ENCODE data around the gene AFF3.

Gene AFF3

DNA sequence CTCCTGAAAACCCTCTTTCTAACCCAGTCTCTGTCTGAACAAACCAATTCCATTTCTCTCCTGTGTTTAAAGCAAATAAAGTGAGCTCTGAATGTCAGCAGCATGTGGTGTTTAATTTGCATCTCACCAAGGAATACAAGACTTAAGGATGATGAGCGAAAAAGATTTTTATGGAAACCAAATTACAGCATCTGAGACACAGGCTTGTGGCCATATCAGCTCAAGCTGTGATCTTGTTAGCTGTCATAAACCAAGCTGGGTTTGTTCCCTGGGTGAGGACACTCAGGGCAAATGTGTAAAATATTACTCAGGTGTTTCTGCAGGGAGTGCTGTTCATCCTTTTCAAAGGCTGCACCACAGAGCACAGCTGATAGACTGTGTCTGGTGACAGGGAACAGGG, 523.2 kb downstream of the AFF3 start:
- Histone ChIP-seq H3K27me3 (no peaks in the 10 kb centered on the region), H3K36me3 (no peaks in the 10 kb centered on the region), H3K27ac (no peak overlapping the region), H3K9me3 (no peaks in the 10 kb centered on the region), H4K20me1 (peaks cover 7% of the 10 kb centered on the region; the same call in 1 of the 2 replicates), H3K4me1 (no peaks in the 10 kb centered on the region; the same call in 1 of the 2 replicates), H3K4me3 (no peak overlapping the region), H3K4me2 (no peak overlapping the region), H3K9ac (no peak overlapping the region)
- no peak for TF ChIP-seq Cebpa-rat (IDR thresholded peaks at IDR 0.05)

DNA sequence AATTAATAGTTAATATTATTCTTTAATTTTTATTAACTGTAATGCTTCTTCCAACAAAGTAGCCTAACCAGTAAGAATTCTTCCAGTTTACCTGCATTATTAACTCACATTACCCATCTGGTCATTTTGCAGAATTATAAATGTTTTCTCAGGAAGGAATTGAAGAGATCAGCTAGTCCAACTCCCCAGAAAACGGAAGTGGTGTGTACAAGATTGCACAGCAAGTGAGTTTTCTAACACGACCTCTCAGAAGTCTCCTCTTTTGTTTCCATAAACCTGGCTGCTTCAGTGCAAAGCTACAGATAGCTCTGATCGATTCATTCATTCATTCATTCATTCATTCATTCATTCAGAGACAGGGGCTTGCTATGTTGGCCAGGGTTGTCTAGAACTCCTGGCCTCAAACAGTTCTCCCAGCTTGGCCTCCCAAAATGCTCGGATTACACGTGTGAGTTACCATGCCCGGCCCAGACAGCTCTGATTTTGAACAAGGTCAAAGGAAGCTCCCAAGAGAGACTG, 523.8 kb downstream of the AFF3 start:
- Histone ChIP-seq H3K36me3 (no peaks in the 10 kb centered on the region), H3K9me3 (no peaks in the 10 kb centered on the region), H4K20me1 (peaks cover 7% of the 10 kb centered on the region; the same call in 1 of the 2 replicates), H3K4me2 (no peak overlapping the region), H3K4me1 (no peaks in the 10 kb centered on the region; the same call in 1 of the 2 replicates), H3K9ac (no peak overlapping the region), H3K27ac (no peak overlapping the region), H3K4me3 (no peak overlapping the region), H3K27me3 (no peaks in the 10 kb centered on the region)
- no peak for TF ChIP-seq Cebpa-rat (IDR thresholded peaks at IDR 0.05)

DNA sequence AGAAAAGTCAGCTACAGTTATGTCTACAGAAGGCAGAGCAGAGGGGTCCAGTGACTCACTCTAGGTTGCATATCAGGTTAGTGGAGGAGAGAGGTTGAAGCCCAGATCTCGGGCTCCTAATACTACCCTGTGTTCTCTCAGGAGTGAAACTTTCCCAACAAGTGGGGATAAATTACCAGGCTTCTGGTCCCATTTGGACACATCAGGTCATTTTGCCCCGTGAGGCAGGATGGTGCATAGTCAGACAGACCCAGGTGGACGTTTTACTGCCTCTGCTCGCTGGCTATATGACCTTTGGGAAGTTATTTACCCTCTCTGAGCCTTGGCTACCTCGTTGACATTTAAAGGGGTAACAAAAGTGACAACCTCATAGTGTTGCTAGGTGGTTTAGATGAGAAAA, 524.6 kb downstream of the AFF3 start:
- Histone ChIP-seq H3K27ac (no peak overlapping the region), H3K4me1 (no peaks in the 10 kb centered on the region), H3K4me2 (no peak overlapping the region), H3K36me3 (no peaks in the 10 kb centered on the region), H4K20me1 (no peaks in the 10 kb centered on the region; the same call in 1 of the 2 replicates), H3K4me3 (no peak overlapping the region), H3K9me3 (no peaks in the 10 kb centered on the region), H3K9ac (no peak overlapping the region), H3K27me3 (no peaks in the 10 kb centered on the region)
- TF ChIP-seq Cebpa-rat (IDR thresholded peaks at IDR 0.05) = no peak

DNA sequence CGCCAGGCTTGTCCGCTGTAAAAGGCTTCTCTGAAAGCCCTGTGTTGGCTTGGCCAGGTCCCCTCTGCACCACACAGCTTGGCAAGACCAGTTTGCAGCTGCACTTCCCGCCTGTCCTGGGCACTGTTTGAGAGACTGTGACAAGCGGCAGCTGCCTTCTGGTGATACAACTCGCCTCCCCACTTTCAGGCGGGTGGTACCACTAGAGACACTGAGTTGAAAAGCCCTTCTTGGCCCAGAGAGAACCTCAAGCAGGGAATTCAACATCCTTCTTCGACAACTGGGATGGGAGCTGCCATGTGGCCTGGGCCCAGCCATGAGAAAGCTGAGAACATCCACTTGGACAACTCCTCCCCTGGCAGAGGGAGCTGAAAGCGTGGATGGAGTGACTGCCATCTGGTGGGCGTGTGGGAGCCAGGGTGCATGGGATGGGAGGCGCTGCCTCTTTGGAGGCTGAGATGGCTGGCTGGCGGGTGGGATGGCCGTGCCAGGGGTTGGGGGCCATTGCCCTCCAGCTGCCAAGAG, 527.1 kb downstream of the AFF3 start:
- H3K4me1 ChIP-seq = no peaks in the 10 kb centered on the region
- no peaks in the 10 kb centered on the region for H4K20me1 ChIP-seq
- TF ChIP-seq Cebpa-rat (IDR thresholded peaks at IDR 0.05) = no peak
- no peak overlapping the region for H3K9ac ChIP-seq
- H3K9me3 ChIP-seq = no peaks in the 10 kb centered on the region
- no peaks in the 10 kb centered on the region for H3K27me3 ChIP-seq
- H3K4me2 ChIP-seq = no peak overlapping the region
- H3K4me3 ChIP-seq = no peak overlapping the region
- H3K27ac ChIP-seq = no peak overlapping the region
- H3K36me3 ChIP-seq = no peaks in the 10 kb centered on the region

DNA sequence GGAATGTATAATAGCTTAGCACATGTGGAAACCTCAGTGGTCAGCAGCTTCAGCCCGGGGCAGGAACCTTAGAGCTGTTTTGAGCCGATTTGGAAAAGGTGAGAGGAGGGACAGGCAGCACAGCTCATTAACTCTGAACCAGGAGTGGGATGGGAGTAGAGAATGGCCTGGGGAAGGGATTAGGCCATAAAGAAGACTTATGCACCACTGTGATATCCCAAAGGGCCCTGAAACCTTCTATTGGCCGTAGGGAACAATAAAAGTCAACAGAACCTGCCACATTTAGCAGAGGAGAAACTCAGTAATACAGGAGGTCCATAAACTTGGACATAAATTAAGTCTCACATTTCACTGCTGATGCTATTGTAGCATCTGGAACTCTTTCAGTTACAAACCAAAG, 528.4 kb downstream of the AFF3 start:
- Histone ChIP-seq H3K4me1 (no peaks in the 10 kb centered on the region), H3K4me3 (no peak overlapping the region), H3K27me3 (no peaks in the 10 kb centered on the region), H3K9ac (no peak overlapping the region), H3K4me2 (no peak overlapping the region), H3K27ac (no peak overlapping the region), H4K20me1 (no peaks in the 10 kb centered on the region), H3K36me3 (no peaks in the 10 kb centered on the region), H3K9me3 (no peaks in the 10 kb centered on the region)
- no peak for TF ChIP-seq Cebpa-rat (IDR thresholded peaks at IDR 0.05)

DNA sequence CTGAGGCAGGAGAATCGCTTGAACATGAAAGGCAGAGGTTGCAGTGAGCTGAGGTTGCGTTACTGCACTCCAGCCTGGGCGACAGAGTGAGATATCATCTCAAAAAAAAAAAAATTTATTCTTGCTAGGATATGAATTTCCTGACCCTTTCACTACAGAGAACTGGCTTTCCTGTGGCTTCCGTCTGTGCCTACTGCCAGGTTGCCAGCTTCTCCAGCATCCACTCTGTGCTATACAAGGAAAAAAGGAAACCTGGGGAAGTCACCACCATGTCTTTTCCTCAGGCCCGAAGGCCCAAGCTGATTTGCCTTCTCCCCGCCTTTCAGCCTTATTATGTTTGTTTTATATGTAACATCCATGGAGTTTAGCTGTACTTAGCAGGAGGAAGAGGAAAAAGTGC, 530.6 kb downstream of the AFF3 start:
- H3K9me3 ChIP-seq = no peaks in the 10 kb centered on the region
- H3K4me2 ChIP-seq = no peak overlapping the region
- H3K9ac ChIP-seq = no peak overlapping the region
- H3K4me3 ChIP-seq = no peak overlapping the region
- no peaks in the 10 kb centered on the region for H3K4me1 ChIP-seq
- no peaks in the 10 kb centered on the region for H4K20me1 ChIP-seq
- H3K27me3 ChIP-seq = no peaks in the 10 kb centered on the region
- H3K36me3 ChIP-seq = no peaks in the 10 kb centered on the region
- H3K27ac ChIP-seq = no peak overlapping the region
- no peak for TF ChIP-seq Cebpa-rat (IDR thresholded peaks at IDR 0.05)

DNA sequence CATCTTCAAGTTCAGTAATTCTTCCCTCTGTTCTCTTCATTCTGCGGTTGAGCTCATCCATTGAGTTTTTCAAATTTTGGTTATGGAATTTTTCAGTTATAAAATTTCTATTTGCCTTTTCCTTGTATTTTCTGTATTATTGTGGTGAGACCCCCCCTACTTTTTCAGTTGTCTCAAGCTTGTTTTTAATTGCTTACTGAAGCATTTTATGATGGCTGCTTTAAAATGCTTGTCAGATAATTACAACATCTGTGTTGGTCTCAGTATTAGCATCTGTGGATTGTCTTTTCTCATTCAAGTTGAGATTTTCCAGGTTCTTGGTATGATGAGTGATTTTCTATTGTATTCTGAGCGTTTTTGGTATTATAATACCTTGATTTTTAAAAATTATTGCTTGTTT, 531.4 kb downstream of the AFF3 start:
- no peaks in the 10 kb centered on the region for H3K36me3 ChIP-seq
- no peak for TF ChIP-seq Cebpa-rat (IDR thresholded peaks at IDR 0.05)

DNA sequence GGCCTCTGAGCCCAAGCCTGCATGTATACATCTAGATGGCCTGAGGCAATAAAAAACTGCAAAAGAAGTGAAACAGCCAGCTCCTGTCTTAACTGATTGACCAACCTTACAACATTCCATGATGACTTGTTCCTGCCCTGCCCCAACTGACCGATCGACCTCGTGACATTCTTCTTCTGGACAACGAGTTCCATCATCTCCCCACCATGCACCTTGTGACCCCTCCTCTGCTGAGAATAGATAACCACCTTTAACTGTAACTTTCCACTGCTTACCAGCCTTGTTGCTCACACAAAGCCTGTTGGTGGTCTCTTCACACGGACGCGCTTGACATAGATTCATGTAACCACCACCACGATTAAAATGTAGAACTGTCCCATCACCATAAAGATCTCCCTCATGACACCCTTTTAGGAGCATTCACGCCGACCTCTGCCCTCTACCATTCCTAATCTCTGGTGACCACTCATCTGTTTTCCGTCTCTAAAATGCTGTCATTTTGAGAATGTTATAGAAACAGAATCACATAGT, 532.5 kb downstream of the AFF3 start:
- Histone ChIP-seq H4K20me1 (no peaks in the 10 kb centered on the region), H3K9me3 (no peaks in the 10 kb centered on the region), H3K4me1 (no peaks in the 10 kb centered on the region), H3K9ac (no peak overlapping the region), H3K27ac (no peak overlapping the region), H3K4me3 (no peak overlapping the region), H3K36me3 (no peaks in the 10 kb centered on the region), H3K27me3 (no peaks in the 10 kb centered on the region), H3K4me2 (no peak overlapping the region)
- no peak for TF ChIP-seq Cebpa-rat (IDR thresholded peaks at IDR 0.05)

More for the DNA sequence above, 531.4 kb downstream of the AFF3 start:
- Histone ChIP-seq H3K4me1 (no peaks in the 10 kb centered on the region), H3K27ac (no peak overlapping the region), H3K9ac (no peak overlapping the region), H3K9me3 (no peaks in the 10 kb centered on the region), H3K27me3 (no peaks in the 10 kb centered on the region), H3K4me3 (no peak overlapping the region), H4K20me1 (no peaks in the 10 kb centered on the region), H3K4me2 (no peak overlapping the region)

DNA sequence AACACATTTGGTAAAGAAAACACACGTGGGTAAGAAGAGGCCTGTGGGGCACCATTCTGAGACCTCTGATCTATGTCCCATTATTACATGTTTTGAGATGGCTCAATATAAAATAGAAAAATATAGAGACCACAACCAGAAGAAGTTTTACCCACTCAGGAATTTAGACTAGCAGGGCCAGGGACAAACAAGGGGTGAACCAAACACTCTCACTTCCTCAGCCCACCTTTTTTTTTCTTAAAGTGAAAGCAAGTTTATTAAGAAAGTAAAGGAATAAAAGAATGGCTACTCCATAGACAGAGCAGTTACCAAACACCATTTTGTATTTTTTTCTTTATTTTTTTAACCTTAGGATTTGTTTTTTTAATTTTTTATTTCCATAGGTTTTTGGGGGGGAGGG, 533.5 kb downstream of the AFF3 start:
- H3K36me3 ChIP-seq = no peaks in the 10 kb centered on the region
- no peaks in the 10 kb centered on the region for H3K4me1 ChIP-seq
- H3K9ac ChIP-seq = no peak overlapping the region
- no peak overlapping the region for H3K4me2 ChIP-seq
- no peak overlapping the region for H3K27ac ChIP-seq
- H3K9me3 ChIP-seq = no peaks in the 10 kb centered on the region
- H3K4me3 ChIP-seq = no peak overlapping the region
- TF ChIP-seq Cebpa-rat (IDR thresholded peaks at IDR 0.05) = no peak
- H3K27me3 ChIP-seq = no peaks in the 10 kb centered on the region
- H4K20me1 ChIP-seq = no peaks in the 10 kb centered on the region

DNA sequence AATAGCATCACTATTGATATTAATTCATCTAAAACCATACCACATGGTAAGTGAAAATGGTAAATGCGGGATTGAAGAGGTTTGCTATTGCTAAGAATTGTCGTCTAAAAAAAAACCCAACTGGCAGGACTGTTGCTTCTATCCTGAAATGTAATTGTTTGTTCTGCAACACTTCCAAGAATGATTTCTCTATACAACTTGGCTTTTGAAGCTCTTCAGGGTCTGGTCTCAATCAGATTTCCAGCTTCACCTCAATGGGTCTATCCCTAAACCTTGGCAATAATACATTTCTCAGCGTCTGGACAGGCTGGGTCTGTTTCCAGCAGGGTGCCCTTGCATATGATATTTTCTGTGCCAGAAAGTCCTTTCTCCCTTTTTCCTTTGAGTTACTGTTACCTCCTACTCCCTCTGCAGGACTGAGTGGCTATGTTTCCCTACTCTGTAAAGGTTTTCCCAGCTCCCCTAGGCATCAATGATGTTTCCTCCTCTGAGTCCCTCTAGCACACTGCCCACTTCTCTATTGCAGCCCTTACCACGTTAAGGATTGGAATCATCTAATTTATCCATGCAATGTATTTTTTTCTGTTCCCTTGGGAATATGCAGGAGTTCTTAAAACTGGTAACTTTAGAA, 534.4 kb downstream of the AFF3 start:
- no peak for TF ChIP-seq Cebpa-rat (IDR thresholded peaks at IDR 0.05)
- H3K27me3 ChIP-seq = no peaks in the 10 kb centered on the region
- no peaks in the 10 kb centered on the region for H3K36me3 ChIP-seq
- H3K27ac ChIP-seq = no peak overlapping the region
- no peaks in the 10 kb centered on the region for H4K20me1 ChIP-seq
- H3K9me3 ChIP-seq = no peaks in the 10 kb centered on the region
- no peak overlapping the region for H3K4me3 ChIP-seq
- H3K9ac ChIP-seq = no peak overlapping the region
- no peaks in the 10 kb centered on the region for H3K4me1 ChIP-seq
- H3K4me2 ChIP-seq = no peak overlapping the region

Measured in BLaER1 (cell line).